ENCODE measurements around the gene ACAP2.

The ACAP2 gene

DNA sequence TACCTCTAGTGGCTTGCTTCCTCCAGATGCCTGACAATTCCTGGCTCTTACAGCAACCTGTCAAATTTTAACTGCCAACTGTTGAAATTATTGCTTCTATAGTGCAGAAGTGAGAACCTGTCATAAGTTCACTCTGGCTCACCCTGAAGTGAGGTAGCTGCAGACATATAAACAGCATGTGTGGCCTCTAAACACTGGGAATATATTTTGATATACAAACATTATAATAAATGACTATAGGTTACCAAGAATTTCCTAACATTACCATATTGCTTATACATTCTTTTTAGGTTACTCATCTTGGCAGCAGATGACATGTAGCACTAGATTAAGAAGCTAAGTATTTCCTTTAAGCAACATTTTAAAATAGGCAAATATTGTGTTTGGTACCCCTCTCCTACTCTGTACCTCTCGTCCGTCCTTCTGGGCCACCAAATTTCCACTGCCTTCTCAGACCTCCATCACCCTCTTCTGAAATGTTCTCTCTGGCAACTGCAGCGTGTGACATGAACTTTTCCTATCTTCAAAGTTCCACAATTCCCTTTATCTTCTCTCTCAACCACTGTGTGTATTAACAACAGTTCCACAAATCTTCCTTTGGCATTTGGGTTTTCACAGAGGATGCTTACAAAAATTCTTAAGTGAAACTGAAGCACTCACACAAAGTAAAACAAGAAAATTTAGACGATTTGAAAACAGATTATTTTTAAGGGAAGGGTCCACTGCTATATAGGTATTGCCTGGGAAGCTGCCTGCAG, 156.5 kb downstream of the ACAP2 start:
- no peak for DNase-seq

DNA sequence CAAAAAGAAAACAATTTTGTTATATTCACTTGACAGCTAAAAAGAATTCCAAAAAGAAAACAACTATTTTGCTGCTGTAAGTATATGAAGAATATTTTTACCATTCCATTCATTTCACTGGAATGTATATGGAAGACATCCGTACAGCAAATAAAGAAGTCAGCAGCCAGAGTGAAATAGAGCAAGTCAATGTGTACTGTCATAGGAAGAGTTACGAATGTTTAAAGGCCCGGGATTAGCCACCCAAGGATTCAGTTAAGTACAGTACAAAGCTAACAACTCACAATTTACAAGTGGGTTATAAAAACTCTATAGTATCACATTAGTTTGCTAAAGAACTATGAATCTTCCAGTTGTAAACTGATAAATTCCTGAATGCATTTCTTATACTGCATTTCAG, 157.4 kb downstream of the ACAP2 start:
- DNase-seq: no peak

DNA sequence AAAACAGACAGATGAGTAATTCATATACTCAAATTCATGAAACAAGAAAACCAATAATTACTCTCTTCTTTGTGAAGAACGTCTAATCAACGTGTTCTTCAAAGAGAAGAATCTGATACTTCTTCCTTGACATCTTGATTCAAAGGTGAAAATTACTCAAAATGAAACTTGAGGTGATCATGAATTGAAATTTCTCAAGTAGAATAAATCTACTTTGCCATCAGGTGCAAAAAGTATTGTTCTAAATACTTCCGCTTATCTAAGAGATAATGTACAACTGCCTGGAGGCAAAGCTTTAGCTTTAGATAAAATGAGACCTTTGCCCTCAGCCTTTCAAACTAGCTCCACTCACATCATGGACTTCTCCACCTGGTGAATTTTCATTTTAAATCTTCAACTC, 158.0 kb downstream of the ACAP2 start:
- DNase-seq: no peak

DNA sequence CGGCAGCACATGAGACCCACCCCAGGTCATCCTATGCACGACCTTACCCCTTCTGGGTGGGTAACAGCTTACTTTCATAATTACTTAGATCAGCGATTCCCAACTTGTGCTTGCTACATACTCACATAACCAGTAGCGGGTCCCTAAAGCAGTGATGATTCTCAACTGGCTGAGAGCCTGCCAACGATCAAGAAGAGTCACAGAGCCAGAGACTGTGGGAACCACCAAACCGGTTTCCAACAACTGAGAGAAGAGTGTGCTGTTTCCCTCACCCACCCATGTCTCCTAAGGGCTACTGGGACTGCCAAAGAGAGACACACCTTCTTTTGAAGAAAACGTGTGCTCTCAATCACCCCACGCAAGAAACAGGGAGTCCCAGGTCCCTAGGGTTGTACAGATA, 159.9 kb downstream of the ACAP2 start:
- no peak for DNase-seq

DNA sequence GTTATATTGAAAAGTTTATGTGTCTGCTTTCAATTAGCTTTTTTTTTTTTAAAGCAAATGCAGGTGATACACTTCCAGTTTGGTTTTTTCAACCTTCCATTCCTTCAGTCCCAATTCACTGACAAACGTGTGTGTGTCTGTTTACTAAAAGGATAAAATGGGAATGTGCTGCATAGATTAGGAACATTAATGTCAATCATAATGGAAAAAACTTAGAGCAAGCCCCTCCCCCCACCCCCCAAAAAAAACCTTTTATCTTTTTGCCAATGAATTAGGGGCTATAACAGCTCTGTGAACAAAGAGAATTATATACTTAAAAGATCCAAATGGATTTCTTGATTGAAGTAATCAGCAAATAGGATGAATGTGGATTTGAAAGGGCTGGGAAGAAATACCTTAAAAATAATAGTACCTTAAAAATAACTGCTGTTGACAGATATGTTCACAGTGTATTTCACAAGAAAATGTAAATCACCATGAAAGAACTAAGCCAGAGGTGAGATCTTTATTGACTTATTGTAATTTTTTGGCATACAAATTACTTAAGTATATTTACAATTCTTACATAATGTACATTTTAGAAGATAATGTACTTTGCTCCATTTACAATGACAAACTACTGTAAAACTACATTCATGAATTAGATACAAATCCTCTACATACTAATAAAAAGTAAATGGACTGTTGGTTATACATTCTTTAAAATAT, 168.4 kb downstream of the ACAP2 start:
- no peak for DNase-seq

DNA sequence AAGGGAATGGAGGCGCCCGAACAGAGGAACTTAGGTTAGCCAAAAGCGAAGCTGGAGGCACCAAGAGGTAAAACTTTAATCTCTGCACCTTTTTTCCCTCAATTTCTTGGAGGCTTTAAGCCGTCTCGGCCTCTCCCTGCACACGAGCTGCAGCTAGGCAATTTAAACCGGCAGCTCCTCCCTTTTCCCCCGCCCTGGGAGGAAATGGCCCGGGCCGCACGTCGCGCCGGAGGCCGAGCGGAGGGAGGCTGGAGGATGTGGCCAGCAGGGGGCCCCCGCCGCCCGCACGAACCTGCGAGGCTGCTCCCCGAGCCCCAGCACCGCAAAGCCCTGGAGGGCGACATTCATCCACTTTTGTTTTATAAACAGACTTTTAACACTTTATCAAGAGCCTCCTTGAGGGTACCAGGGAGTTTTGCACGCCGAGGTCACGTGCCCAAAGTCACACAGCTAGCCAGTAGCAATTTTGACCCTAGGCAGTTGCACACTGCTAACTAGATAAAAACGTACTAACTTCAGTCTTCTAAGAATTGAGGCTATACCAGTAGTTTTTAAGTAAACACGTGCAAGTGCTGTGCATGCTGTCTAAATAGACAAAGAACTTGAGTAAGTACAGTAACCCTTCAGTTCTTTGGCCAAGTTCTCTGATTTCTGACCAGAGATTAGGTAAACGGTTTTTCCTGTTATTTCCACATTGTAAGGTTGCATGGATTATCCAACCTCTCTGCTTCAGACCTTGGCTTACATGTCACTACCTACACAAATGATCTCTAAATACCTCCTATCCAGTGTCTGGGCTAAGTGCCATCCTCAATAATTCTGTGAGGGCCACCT, 171.2 kb downstream of the ACAP2 start:
- peak; percentile 92 for DNase-seq

DNA sequence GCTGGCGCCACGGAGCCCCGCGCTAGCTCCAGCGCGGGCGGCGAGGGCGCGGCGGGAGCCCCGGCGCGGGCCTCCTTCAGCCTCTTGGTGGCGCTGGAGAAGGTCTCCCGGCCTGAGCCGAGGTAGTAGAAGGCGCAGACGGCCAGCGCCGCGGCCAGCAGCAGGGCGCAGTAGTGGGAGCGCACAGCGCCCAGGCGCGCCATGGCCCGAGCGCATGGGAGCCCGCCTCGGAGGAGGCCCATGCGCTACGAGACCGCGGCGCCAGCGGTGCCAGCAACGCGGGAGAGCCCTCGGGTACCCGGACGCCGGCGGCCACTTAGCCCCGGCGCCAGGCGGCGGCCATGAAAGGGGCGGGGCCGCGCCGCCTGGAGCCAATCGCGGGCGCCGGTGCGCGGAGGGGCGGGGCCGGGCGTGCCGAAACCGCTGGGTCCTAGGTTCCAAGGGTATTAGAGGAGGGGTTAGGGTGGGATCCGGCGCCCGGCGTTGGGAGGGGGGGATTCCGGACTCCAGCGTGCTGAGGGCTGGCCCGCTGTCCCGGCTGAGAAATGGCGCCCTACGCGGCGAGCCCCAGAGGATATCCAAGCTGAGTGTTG, 171.9 kb downstream of the ACAP2 start, which contains the start of gene XXYLT1:
XXYLT1 (minus strand) TSS at position 343 of the 593 bp plus-strand sequence; CDS start at position 242, 101 bp downstream.
- DNase-seq: peak; percentile 92

- peak; percentile 52 for DNase-seq
These were observed 172.6 kb downstream of the ACAP2 start for GRCh38 chr3:195270079-195270816.

DNA sequence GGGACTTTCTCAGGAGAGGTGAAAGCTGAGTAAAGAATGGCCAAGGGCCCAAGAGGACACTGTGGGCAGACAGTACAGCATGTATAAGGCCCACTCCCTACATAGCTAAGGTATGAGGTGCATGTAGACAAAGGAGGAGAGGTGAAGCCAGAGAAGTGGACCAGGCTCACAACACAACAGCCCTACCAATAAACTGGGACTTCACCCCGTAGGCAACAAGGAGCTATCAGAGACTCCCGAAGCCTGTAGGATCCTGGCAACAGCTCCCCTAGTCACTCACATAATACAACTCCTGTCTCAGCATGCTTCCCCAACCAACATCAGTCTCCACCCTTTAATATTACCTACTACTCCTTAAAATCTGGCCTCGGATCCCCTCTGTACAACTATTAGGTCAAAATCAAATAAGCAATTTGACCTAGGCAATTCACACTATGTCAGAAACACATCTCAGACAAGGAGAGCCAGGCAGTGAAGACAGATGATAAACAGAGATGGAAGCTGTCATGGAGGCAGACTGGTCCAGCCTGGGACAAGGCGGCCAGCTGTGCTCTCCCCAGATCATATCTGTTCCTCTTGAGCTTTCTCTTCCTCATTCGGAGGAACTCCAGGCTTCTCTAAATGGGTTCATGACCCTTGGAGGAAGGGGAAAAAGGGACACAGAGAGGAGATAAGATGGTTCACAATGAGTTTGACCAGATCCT, 173.3 kb downstream of the ACAP2 start:
- no peak for DNase-seq

- no peak for DNase-seq
These were observed 174.1 kb downstream of the ACAP2 start for GRCh38 chr3:195268576-195269309.

- DNase-seq: no peak
These were observed 175.7 kb downstream of the ACAP2 start for GRCh38 chr3:195267096-195267495.

DNA sequence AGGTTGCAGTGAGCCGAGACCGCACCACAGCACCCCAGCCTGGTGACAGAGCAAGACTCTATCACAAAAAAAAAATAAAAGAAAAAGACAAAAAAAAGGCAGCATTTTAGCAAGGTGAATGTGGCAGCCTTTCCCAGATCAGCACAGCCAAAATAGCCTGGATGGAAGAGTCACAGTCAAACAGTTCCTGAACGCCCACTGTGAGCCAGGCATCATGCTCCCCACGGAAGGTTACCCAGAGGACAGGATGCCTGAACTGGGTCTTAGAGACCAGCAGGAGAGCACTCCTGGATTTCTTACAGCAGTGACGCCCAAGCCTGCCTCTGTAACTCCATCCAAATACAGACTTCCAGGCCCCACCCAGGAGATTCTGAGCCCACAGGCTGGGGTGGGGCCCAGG, 176.4 kb downstream of the ACAP2 start:
- DNase-seq: no peak

DNA sequence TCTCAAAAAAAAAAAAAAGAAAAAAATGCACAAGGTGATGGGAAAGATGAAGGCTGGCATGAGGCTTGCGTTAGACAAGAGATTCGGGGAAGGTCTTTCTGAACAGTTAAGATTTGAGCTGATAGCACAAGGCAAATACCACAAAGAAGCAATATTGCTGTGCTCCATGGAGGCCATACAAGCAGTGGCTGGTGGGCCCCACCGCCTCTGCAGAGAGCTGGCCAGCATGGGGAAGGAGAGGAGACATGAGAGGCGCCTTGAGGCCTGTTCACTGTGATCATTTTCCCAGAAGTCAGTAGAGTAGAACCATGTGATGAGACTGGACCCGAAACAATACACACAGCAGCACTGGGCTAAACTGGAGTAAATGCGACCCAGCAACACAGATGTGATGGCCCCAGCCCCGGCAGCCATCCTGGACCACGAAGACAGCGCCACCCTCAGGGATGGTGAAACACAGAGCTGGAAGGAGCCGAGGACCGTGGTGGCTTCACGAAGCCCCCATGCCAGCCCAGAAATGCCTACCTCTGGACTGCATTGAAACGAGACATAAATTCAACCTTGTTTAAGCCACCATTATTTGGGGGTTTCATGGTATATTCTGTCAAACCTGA, 177.3 kb downstream of the ACAP2 start:
- no peak for DNase-seq

- DNase-seq: no peak
These were observed 178.8 kb downstream of the ACAP2 start for GRCh38 chr3:195263925-195264600.

GRCh38 chr3:195263193-195263924, 179.5 kb downstream of the ACAP2 start:
- DNase-seq: no peak

DNA sequence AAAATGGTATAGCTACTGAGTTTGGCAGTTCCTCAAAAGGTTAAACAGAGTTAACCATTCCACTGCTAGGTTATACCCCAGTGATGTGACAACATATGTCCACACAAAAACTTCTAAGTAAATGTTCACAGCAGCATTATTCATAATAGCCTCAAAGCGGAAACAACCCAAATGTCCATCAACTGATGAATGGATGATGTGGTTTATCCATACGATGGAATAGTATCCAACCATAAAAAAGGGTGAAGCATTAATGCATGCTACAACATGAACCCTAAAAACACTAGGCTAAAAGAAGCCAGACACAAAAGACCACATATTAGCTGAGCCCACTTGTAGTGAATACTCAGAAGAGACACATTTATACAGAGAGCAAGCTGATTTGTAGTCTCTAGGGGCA, 180.9 kb downstream of the ACAP2 start:
- no peak for DNase-seq

DNA sequence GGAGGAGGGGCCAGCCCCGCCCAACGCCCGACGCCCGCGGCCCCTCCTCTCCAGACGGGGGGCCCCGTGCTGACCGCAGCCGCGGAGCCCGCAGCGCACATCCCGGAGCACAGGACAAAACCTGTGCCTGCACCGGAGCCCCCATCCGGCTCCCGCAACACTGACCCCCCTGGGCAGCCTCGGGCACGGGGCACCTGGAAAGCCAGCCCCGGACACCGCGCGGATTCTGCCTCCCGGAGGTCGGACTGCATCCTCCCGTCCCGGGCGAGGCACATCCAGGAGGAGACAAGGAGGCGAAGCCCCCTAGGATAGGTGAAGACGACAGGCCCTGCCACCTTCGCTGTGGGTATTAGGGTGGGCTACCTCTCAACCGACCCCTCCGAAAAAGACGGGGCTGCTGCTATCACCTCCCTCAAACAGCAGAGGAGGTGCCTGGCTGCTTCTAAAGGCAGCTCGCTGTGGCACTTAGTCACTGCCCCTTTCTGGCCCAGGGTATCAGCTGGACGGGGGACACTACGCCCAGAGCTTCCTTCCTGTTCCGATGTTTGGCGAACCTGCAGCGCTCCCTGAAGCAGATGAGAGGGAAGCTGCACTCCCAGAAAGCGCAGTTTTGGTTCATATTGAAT, 182.4 kb downstream of the ACAP2 start:
- no peak for DNase-seq

- peak; percentile 83 for DNase-seq
These were observed 183.1 kb downstream of the ACAP2 start for GRCh38 chr3:195259475-195260279.
